ENCODE results near the gene KTN1. TPM values are rescaled to one million over a fixed set of nuclear protein-coding genes. Genes with fewer than 3 reads are reported as not detected.

The KTN1 gene
- total RNA-seq, 1 donor from 2014 or later = 150 TPM

- H3K4me3 ChIP-seq (ENCODE audit: low read depth, low read length) = no peak overlapping the region
- no peak for TF ChIP-seq CTCF (IDR thresholded peaks at IDR 0.05; ENCODE audit: insufficient read depth, low read length, poor library complexity, severe bottlenecking)
- no peaks in the 10 kb centered on the region for H3K27me3 ChIP-seq (ENCODE audit: control insufficient read depth, insufficient read depth, low read length)
- no peaks in the 10 kb centered on the region for H3K36me3 ChIP-seq (ENCODE audit: control insufficient read depth, insufficient read depth, low read length)
- no peak for DNase-seq (ENCODE audit: low read depth)
Measured at GRCh38 chr14:55628426-55628825, 48.4 kb downstream of the KTN1 start.

- H3K4me3 ChIP-seq (ENCODE audit: low read depth, low read length) = no peak overlapping the region
- H3K27me3 ChIP-seq (ENCODE audit: control insufficient read depth, insufficient read depth, low read length) = no peaks in the 10 kb centered on the region
- no peaks in the 10 kb centered on the region for H3K36me3 ChIP-seq (ENCODE audit: control insufficient read depth, insufficient read depth, low read length)
- TF ChIP-seq CTCF (IDR thresholded peaks at IDR 0.05; ENCODE audit: insufficient read depth, low read length, poor library complexity, severe bottlenecking) = no peak
- no peak for DNase-seq (ENCODE audit: low read depth)
Measured at GRCh38 chr14:55638665-55639064, 58.7 kb downstream of the KTN1 start.

GRCh38 chr14:55641290-55641689, 61.3 kb downstream of the KTN1 start:
- no peak overlapping the region for H3K4me3 ChIP-seq (ENCODE audit: low read depth, low read length)
- TF ChIP-seq CTCF (IDR thresholded peaks at IDR 0.05; ENCODE audit: insufficient read depth, low read length, poor library complexity, severe bottlenecking) = no peak
- H3K27me3 ChIP-seq (ENCODE audit: control insufficient read depth, insufficient read depth, low read length) = no peaks in the 10 kb centered on the region
- DNase-seq (ENCODE audit: low read depth) = no peak
- no peaks in the 10 kb centered on the region for H3K36me3 ChIP-seq (ENCODE audit: control insufficient read depth, insufficient read depth, low read length)

- no peak for TF ChIP-seq CTCF (IDR thresholded peaks at IDR 0.05; ENCODE audit: insufficient read depth, low read length, poor library complexity, severe bottlenecking)
- Histone ChIP-seq H3K4me3 (ENCODE audit: low read depth, low read length) (no peak overlapping the region), H3K36me3 (ENCODE audit: control insufficient read depth, insufficient read depth, low read length) (no peaks in the 10 kb centered on the region), H3K27me3 (ENCODE audit: control insufficient read depth, insufficient read depth, low read length) (no peaks in the 10 kb centered on the region)
- DNase-seq (ENCODE audit: low read depth) = no peak
Measured at GRCh38 chr14:55641954-55642353, 61.9 kb downstream of the KTN1 start.

GRCh38 chr14:55645145-55645544, 65.1 kb downstream of the KTN1 start:
- no peak for TF ChIP-seq CTCF (IDR thresholded peaks at IDR 0.05; ENCODE audit: insufficient read depth, low read length, poor library complexity, severe bottlenecking)
- no peak for DNase-seq (ENCODE audit: low read depth)
- Histone ChIP-seq H3K27me3 (ENCODE audit: control insufficient read depth, insufficient read depth, low read length) (no peaks in the 10 kb centered on the region), H3K36me3 (ENCODE audit: control insufficient read depth, insufficient read depth, low read length) (no peaks in the 10 kb centered on the region), H3K4me3 (ENCODE audit: low read depth, low read length) (no peak overlapping the region)
